Measurements from ENCODE around the gene QPRT.
A peak's percentile ranks its signal among the peaks of the same experiment; 100 is the strongest.
"Not testable (repeated sequence)": the region's sequence is repeated elsewhere in the genome, so short reads cannot be mapped to it uniquely, and the experiment has no call there.

QPRT gene

GRCh38 chr16:29678691-29679267 lies at the start of gene QPRT:
Gene QPRT (plus strand): TSS chr16:29679180. CDS start chr16:29679198, 18 bp downstream.
- DNase-seq, result no peak

DNA sequence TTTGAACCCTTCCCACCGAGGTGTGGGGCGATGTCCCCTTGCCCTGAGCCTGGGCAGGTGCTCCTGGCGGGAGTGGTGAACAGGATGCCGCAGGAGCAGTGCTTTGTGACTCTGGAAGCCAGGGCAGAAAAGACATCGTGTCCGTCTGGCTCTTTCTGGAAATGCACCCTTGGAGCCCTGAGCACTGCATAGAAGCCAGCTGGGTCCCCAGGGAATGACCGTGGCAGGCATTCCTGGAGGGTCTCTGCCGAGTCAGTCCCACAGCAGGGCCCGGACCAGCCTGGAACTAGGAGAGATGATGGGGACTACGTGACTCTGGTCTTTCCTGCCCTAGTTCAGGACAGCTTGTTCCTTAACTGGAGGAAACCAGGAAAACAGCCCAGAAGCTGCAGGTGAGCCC lies 49.7 kb upstream of the QPRT start:
- not testable (repeated sequence) for DNase-seq

DNA sequence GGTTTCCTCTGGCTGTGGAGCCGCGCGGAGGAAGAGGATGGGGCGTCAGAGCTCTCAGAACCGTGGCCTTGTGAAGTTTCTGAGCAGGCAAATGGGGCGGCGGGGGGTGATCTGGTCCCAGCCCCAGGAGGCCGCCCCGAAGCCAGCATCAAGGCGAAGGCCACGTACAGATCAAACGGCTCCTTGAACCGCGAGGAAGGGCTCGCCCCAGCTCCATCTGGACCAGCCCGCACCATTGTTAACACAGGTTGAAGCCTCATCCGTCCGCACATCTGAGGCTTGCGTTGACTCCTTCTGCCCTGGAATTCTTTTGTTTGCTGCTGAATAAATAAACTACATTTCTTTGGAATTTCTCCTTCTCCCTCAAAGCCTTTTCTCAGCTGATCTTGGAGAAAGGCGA lies 47.3 kb upstream of the QPRT start:
- not testable (repeated sequence) for DNase-seq

DNA sequence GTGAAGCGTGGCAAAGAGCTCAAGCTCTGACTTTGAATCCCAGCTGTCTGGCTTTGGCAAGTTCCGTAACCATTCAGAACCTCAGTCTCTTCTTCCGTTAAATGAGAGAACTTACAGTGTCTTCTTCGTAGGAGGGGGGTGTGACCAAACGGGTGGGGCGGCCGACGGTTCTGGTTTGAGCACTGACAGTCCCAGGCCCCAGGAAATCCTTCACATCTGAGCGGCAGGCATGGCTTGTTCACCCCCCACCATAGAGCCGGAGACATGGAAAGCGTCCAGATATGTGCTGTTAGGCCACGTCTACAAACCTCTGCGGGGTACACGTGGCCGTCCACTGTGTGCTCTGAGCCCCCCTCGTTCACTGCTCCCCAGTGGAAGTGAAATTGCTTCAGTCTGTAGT lies 43.1 kb upstream of the QPRT start:
- not testable (repeated sequence) for DNase-seq

- not testable (repeated sequence) for DNase-seq
These were observed 42.6 kb upstream of the QPRT start for GRCh38 chr16:29636368-29636767.

DNA sequence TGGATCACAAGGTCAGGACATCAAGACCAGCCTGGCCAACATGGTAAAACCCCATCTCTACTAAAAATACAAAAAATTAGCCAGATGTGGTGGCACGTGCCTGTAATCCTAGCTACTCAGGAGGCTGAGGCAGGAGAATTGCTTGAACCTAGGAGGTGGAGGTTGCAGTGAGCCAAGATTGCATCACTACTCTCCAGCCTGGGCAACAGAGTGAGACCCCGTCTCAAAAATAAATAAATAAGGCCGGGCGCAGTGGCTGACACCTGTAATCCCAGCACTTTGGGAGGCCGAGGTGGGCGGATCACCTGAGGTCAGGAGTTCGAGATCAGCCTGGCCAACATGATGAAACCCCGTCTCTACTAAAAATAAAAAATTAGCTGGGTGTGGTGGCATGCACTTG lies 40.2 kb upstream of the QPRT start:
- not testable (repeated sequence) for DNase-seq

DNA sequence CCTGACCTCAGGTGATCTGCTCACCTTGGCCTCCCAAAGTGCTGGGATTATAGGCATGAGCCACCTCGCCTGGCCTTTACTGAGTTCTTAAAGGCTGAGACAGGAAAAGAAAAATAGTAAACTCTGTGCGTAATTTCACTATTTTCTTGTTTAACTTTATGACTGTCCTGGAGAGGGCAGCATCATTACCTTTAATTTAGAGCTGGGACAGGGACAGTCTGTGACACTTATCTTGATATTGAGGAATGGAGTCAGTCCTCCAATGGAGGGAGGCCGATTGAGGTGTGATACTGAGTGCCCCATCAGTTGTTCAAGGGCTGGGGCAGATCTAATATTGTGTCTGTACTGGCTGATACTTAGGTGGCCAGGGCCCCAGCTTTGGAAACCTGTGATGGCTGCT lies 37.4 kb upstream of the QPRT start:
- peak; percentile 51 for DNase-seq

- no peak for DNase-seq
These were observed 35.4 kb upstream of the QPRT start for GRCh38 chr16:29643596-29643995.

DNA sequence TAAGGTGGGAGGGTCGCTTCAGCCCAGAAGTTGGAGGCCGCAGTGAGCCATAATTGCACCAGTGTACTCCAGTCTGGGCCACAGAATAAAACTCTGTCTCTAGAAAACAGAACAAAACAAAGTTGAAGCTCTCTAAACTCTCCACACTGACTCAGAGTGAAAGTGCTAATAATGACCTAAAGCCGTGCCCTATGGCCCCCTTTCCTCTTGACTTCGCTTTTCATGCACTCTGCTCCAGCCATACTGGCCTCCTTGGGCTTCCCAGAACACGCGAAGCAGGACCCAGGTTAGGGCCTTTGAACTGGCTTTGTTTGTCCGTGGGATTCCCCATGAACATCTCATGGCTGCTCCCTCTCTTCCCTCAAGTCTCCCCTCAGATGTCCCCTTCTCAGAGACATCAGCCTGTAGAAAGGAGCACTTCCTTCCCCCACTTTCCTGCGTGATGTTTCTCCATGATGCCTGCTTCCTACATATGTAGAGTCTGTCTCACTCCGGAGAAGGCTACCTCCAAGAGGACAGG lies 34.6 kb upstream of the QPRT start:
- peak; percentile 88 for DNase-seq

DNA sequence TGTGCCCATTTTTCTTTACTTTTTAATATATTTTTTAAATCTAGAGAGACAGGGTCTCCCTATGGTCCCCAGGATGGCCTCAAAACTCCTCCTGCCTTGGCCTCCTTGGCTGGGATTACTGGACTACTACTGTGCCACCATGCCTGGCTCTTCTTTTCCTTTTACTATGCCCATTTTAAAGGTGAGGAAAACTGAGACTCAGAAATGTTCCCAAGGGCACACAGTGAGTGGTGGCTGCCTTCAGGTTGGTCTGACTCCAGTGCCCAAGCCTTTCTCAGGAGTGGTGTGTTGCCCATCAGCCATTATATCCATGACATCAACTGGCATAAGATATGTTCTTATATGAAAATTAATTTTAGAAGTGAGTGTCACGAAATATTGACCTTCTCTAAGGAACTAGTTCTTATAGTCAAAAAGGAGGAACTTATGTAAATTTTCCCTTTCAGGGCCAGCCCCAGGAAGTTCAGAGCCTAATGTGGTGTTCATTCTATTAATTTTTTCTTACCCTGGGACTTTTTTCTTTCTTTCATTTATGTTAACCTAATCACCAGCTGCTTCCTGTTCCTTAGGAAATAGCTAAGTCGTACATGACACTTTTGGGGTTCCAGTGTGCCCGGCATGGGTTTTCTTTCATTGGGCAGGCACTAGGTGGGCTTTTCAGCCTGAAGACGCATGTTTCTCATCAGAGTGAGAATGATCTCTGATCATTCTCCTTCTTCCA lies 33.8 kb upstream of the QPRT start:
- peak; percentile 90 for DNase-seq

DNA sequence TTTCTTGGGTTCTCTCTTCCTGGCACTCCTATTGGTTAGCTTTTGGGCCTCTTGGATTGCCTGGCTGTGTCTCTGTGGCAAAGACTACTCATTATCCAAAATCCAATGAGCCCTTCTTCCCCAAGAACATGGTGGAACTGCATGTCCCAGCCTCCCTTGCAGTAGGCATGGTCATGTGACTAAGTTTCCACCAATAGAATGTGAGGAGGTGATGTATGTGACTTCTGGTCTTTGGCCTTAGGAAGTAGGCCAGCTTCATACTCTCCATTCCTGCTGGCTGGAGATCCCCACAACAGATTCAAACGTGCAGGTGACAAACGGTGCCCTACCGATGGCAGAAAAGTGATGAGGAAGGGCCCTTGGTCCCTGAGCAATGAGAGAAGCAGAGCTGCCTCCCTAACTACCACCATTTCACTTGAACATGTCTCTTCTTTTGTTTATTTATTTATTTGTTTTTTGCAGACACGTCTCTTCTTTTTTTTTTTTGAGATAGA lies 33.2 kb upstream of the QPRT start:
- DNase-seq, result peak; percentile 77

DNA sequence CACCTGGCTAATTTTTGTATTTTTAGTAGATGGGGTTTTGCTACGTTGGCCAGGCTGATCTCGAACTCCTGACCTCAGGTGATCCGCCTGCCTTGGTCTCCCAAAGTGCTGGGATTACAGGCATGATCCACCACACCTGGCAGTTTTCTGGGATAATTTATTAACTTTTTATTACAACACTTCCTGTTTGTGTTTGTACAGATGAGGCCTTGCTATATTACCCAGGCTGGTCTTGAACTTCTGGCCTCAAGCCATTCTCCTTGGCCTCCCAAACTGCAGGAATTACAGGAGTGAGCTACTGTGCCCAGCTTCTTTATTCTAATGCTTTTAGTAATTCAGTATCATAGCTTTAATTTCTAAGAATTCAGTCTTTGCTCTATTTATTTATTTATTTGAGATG lies 32.0 kb upstream of the QPRT start:
- DNase-seq, result no peak

GRCh38 chr16:29649588-29650494 lies 29.1 kb upstream of the QPRT start:
- peak; percentile 85 for DNase-seq

- peak; percentile 47 for DNase-seq
These were observed 28.2 kb upstream of the QPRT start for GRCh38 chr16:29650771-29651170.

DNA sequence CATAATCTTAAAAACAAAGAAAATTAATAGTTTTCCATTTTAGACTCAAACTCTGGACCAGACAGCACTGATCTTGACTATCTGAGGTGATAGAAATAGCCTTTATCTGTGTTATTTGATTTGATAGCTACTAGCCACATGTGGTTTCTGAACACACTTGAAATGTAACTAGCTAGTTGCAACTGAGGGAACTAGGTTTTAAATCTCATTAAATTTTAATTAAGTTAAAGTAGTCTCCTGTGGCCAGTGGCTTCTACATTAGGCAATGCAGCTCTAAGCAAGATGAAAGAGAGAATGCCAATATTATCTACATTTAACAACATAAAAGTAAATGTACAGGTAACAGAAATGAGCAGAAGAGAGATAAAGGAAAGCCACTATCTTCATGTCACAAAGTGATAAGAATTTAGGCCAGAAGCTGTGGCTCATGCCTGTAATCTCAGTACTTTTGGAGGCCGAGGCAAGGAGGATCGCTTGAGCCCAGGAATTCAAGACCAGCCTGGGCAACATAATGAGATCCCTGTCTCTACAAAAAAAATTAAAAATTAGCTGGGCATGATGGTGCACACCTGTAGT lies 27.1 kb upstream of the QPRT start:
- no peak for DNase-seq

DNA sequence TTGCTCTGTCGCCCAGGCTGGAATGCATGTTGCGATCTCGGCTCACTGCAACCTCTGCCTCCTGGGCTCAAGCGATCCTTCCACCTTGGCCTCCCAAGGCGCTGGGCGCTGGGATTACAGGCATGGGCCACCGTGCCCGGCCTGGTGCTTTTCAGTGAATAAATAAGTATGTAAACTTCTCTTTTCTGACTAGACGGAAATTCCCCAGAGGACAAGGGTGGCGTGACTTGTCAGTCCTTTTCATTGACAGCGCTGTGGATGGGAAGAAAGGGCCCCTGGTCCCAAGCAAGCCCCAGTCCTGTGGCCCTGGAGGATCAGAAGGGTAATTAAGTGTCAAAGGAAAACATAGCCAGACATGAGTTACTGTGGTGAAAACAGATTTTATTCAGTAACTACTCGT lies 25.5 kb upstream of the QPRT start:
- peak; percentile 86 for DNase-seq

DNA sequence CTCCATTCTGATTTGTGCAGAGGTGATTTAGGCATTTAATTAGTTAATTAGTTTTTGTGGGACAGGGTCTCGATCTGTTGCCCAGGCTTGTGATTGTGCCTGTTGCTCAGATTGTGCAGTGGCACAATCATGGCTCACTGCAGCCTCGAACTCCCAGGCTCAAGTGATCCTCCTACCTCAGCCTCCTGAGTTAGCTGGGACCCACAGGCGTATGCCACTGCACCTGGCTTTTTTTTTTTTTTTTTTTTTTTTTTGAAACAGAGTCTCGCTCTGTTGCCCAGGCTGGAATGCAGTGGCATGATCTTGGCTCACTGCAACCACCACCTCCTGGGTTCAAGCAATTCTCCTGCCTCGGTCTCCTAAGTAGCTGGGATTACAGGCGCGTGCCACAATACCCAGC lies 25.1 kb upstream of the QPRT start:
- not testable (repeated sequence) for DNase-seq

GRCh38 chr16:29656688-29657523 lies 22.1 kb upstream of the QPRT start:
- no peak for DNase-seq

GRCh38 chr16:29658705-29659104 lies 20.3 kb upstream of the QPRT start:
- no peak for DNase-seq

GRCh38 chr16:29662000-29662728 lies 16.8 kb upstream of the QPRT start:
- DNase-seq, result peak; percentile 68

GRCh38 chr16:29662729-29663015 lies 16.3 kb upstream of the QPRT start:
- peak; percentile 65 for DNase-seq

Data from inflammatory macrophage treated with lipopolysaccharide for 4 hours (primary cell).